NCI-H524 (cell line): ENCODE results near the gene TMSB4Y.

Experiments
- DNase-seq, 2 experiments: peaks; one replicate each; lab custom pipeline; 2025; lab: John Stamatoyannopoulos, UW

Gene TMSB4Y

GRCh38 chrY:13703568-13703968 is at the start of gene TMSB4Y:
TSS of gene TMSB4Y (plus strand) at chrY:13703899.
- DNase-seq = no peak

GRCh38 chrY:13664162-13664561 is 39.5 kb upstream of the TMSB4Y start:
- DNase-seq = no peak

- DNase-seq = no peak
Observed at GRCh38 chrY:13671122-13671521, 32.6 kb upstream of the TMSB4Y start.

GRCh38 chrY:13702276-13702675 is 1.4 kb upstream of the TMSB4Y start:
- no peak for DNase-seq

- DNase-seq = no peak
Observed at GRCh38 chrY:13704121-13704930, 627 bp downstream of the TMSB4Y start.

GRCh38 chrY:13705197-13705596 is 1.5 kb downstream of the TMSB4Y start:
- DNase-seq = no peak

GRCh38 chrY:13708038-13708437 is 4.3 kb downstream of the TMSB4Y start:
- no peak for DNase-seq

GRCh38 chrY:13718996-13719395 is 15.3 kb downstream of the TMSB4Y start:
- DNase-seq = no peak

- DNase-seq = no peak
Observed at GRCh38 chrY:13729517-13729916, 25.8 kb downstream of the TMSB4Y start.

GRCh38 chrY:13738618-13739017 is 34.9 kb downstream of the TMSB4Y start:
- no peak for DNase-seq

- no peak for DNase-seq
Observed at GRCh38 chrY:13751289-13752071, 47.8 kb downstream of the TMSB4Y start.

- DNase-seq = no peak
Observed at GRCh38 chrY:13754661-13755060, 51.0 kb downstream of the TMSB4Y start.
